Lower leg skin (tissue), 4 donors: ENCODE results near the gene ST8SIA6. TPM values are rescaled to one million over a fixed set of nuclear protein-coding genes. Genes with fewer than 3 reads are reported as not detected.

Experiments
- DNase-seq, 2 donors: peaks; one replicate each; pipeline ENCODE4 v3.0.0-alpha.2; 2019; ENCODE audit warnings: low spot score in 2 of 2
- H3K4me3 ChIP-seq: fragments of 200-600 bp; sonication (generic); 2 replicates; pipeline ENCODE4 v1.5.1; 2017; ENCODE audit warnings: mild to moderate bottlenecking, low read depth; ENCODE audit not compliant: poor library complexity, severe bottlenecking
- POLR2A ChIP-seq, 2 donors: fragments of 450-650 bp; IDR thresholded peaks; one replicate each; pipeline ENCODE4 v1.6.1; 2016 to 2017; ENCODE audit warnings: antibody characterized with exemption in 2 of 2, mild to moderate bottlenecking in 1 of 2, moderate library complexity in 1 of 2
- WGBS, 2 donors: methylation state at CpG; one replicate each; pipeline ENCODE4 v1.1.5; 2018; 5-methylcytosine and 5-hydroxymethylcytosine counted together
- intact Hi-C: fragments of 100-400 bp; cut with DNase I; formaldehyde crosslinking; loops from one replicate; pipeline ENCODE4 v1.15.0; 2023; ENCODE audit warnings: low total_unique reads
- total RNA-seq, 4 donors: library from RNA; depleted of rRNA; stranded (reverse); fragments of >200 nt; gene quantifications; one replicate each; pipeline ENCODE4 v1.1.0, GENCODE V29; 2016
- TF ChIP-seq, protein P1 (sequence below), 3 donors: fragments of 450-650 bp; IDR thresholded peaks; one replicate each; pipeline ENCODE4 v1.5.1; 2016; ENCODE audit warnings: antibody characterized with exemption in 3 of 3, mild to moderate bottlenecking in 3 of 3, moderate library complexity in 2 of 3

The ST8SIA6 gene
- total RNA-seq, 4 donors from 2014 or later = 0.34 to 2.8 (median 1.5) TPM

DNA sequence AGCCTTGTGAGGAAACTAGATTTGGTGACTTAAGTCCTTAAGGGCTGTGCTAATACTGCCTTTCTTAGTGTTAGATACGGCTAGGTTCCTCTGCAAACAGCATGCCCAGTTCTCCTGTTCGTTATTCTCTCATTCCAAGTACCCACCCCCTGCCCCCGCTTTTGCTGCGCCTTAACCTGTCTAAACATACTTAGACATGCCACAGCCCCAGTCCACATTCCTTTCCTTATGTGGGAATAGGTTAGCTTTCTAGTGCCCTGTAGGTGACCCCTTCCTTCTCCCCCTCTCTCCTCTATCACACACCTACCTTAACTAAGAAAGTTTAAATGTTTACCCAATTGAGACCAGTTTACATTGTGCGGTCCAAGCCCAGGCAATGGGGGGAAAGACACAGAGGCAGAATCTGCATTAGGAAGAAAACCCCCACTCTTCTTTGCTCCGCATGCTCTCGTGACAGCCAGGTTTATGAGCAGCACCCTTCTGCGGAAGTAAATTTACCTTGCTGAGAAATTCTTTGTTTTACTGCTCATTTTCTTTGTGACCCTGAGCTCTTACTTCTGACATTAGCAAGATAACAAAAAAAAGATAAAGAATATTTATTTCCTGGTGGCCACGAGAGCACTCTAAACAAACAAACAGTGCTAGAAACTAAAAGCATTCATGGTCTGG is 177.5 kb downstream of the ST8SIA6 start:
- 87 to 88% methylated on average over 9 of the region's 9 CpGs for WGBS, 2 donors
- no peak overlapping the region for H3K4me3 ChIP-seq
- TF ChIP-seq, protein P1, sequence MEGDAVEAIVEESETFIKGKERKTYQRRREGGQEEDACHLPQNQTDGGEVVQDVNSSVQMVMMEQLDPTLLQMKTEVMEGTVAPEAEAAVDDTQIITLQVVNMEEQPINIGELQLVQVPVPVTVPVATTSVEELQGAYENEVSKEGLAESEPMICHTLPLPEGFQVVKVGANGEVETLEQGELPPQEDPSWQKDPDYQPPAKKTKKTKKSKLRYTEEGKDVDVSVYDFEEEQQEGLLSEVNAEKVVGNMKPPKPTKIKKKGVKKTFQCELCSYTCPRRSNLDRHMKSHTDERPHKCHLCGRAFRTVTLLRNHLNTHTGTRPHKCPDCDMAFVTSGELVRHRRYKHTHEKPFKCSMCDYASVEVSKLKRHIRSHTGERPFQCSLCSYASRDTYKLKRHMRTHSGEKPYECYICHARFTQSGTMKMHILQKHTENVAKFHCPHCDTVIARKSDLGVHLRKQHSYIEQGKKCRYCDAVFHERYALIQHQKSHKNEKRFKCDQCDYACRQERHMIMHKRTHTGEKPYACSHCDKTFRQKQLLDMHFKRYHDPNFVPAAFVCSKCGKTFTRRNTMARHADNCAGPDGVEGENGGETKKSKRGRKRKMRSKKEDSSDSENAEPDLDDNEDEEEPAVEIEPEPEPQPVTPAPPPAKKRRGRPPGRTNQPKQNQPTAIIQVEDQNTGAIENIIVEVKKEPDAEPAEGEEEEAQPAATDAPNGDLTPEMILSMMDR (IDR thresholded peaks at IDR 0.05) = no peak
- no peak for TF ChIP-seq POLR2A (IDR thresholded peaks at IDR 0.05)
- intact Hi-C loops = no loop called here
- DNase-seq = no peak

DNA sequence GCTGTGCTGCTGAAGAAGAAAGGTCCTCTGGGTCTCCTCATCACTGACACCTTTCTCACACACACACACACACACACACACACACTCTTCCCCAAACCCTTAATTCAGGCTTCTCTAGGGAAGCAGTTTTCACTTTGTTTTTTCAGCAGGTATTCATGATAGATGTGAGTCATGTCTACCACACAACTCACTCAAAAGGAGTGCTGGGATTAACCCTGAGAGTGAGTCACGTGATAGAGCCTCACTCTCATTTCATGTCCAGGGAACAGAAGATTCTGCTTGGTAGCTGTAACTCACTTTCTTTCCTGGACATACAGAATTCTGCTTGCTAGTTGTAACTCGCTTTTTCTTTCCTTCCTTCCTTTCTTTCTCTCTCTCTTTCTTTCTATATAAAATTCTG is 181.0 kb downstream of the ST8SIA6 start:
- no peak overlapping the region for H3K4me3 ChIP-seq
- WGBS, 2 donors = 50 to 58% methylated on average over 2 of the region's 2 CpGs
- intact Hi-C loops = no loop called here
- TF ChIP-seq, protein P1 (IDR thresholded peaks at IDR 0.05) = no peak
- TF ChIP-seq POLR2A (IDR thresholded peaks at IDR 0.05) = no peak
- DNase-seq = no peak

DNA sequence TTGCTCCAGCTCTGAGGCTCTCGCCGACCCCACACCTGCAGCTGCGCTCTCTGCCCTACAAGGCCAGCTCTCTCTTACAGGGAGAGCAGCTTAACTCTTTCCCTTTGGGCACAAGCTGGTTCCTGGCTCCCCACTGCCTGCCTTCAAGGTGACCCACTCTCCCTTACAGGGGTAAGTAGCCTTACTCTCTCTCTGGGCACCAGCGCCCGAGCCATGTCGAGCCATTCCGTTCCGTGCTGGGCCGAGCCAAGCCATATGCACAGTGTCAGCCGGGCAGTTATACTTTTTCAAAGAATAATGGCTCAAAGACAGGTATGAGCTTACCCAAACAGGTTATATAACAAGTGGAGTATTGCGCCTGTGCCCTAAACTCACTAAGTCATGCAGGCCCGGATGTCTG is 181.7 kb downstream of the ST8SIA6 start:
- no peak overlapping the region for H3K4me3 ChIP-seq
- TF ChIP-seq, protein P1 (IDR thresholded peaks at IDR 0.05) = no peak
- no peak for TF ChIP-seq POLR2A (IDR thresholded peaks at IDR 0.05)
- intact Hi-C loops = no loop called here
- no peak for DNase-seq
- 93 to 96% methylated on average over 12 of the region's 12 CpGs for WGBS, 2 donors

Other genes starting within 250 kb of the ST8SIA6 start
- gene VIM, start 226.4 kb downstream of the ST8SIA6 start, total RNA-seq = 1,000 to 10,000 TPM in 3 of 4 donors, 100 to 1,000 TPM in 1; 891 to 2,288 (median 1,243) TPM
- gene HACD1, start 162.8 kb upstream of the ST8SIA6 start, total RNA-seq = 1 to 10 TPM in 3 of 4 donors, under 1 TPM in 1; 0.80 to 4.1 (median 2.7) TPM
- 10 to 100 TPM; 13.2 to 21.4 (median 17.9) TPM for gene STAM, start 189.6 kb upstream of the ST8SIA6 start, total RNA-seq